ENCODE results near the gene DUS1L.
A peak's percentile ranks its signal among the peaks of the same experiment; 100 is the strongest.

Gene DUS1L

GRCh38 chr17:82023447-82024241 lies 42.0 kb downstream of the DUS1L start:
- no peak for DNase-seq (ENCODE audit: low read depth, low spot score)

DNA sequence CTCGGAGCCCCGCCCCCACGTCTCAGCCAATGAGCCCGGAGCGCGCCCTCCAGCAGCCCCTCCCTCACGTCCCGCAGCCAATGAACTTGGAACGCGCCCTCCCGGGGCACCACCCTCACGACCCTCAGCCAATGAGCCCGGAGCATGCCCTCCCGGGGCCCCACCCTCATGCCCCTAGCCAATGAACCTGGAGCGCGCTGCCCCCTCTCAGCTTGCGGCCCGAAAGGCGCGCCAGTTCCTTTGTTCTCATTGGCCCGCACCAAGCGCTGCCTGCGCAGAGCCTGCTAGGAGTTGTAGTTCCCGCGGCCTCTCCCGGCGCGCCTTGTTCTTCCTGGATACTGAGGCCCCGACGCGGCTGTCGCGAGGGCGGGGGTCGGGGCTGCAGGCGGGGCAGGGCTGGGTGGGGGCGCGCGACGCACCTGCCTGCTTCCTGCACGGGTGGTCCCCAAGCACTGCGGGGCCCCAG lies 42.6 kb downstream of the DUS1L start, which contains the start of gene LRRC45:
TSS of gene LRRC45 (plus strand) at position 325 of the 466 bp plus-strand sequence. CDS start 339 bp downstream, outside the sequence.
- DNase-seq (ENCODE audit: low read depth, low spot score), result peak; percentile 100

- DNase-seq (ENCODE audit: low read depth, low spot score), result no peak
These were observed 43.2 kb downstream of the DUS1L start, which contains the start of gene CENPX for GRCh38 chr17:82022310-82022980. TSS of gene CENPX (minus strand) at chr17:82022878. CDS start at chr17:82022861, 17 bp downstream.

GRCh38 chr17:82021900-82022309 lies 43.7 kb downstream of the DUS1L start:
- no peak for DNase-seq (ENCODE audit: low read depth, low spot score)

DNA sequence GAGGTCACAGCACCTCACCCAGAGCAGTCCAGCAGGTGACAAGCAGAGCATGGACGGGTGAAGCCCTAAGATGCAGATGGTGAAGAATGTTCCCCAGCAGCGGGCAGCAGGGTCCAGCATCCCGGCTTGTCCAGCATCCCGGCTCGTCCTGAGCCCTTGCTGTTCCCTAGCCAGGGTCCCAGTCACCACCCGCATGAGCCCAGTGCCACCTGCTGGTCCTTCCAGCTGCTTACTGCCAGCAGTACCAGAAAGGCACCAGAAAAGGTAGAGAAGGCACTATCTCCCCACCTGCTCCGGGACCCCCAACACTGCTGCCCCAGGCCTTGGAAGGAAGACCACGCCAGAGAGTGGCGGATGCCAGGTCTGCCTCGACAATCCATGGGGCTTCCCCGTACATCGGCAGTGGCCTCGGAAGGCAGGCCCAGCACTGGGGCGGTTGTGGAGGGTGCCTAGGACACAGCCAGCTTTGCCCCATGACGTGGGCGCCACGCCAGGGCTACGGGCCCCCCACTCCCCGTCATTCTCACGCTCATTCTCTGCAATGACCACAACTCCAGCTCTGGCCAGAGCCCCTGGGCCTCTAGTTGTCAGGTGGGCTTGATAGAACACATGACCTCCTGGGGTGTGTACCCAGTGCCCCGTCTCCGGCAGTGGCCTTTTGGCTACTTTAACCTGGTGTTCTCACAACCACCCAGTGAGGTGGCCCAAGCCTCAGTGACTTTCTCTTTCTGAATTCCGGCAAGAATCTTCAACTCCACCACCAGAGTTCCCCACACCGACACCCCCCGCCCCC lies 44.3 kb downstream of the DUS1L start:
- no peak for DNase-seq (ENCODE audit: low read depth, low spot score)

GRCh38 chr17:82020572-82021106 lies 45.0 kb downstream of the DUS1L start:
- DNase-seq (ENCODE audit: low read depth, low spot score), result no peak

GRCh38 chr17:82019690-82020571 lies 45.7 kb downstream of the DUS1L start:
- DNase-seq (ENCODE audit: low read depth, low spot score), result no peak

DNA sequence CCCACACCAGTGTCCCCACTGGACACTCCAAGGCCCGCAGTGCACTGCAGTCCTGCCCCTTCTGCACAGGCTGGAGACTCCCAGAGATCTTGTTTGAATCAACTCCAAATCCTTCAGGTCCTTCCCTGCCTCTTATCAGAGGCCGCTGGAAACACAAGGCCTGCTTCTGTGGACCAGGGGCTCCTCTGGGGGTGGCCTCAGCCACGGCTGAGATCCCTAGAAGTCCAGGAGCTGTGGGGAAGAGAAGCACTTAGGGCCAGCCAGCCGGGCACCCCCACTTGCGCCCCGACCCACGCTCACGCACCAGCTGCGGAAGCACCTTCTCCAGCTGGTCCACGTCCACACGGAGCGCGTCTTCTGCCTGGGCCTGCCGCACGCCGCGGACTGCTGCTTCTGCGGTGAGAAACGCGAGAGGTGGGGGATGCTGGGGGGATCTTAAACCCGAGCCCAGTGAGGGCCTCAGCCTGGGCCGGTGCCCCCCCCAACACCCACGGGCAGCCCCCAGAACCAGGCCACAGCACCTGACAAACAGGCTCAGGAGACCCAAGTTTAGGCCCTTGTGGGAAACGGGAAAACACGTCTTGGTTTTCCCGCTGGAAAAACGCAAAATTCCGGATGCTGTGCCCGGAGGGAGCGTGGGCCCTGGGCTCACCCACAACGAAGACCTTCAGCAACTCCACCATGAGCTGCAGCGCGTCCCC lies 46.5 kb downstream of the DUS1L start:
- DNase-seq (ENCODE audit: low read depth, low spot score), result no peak

DNA sequence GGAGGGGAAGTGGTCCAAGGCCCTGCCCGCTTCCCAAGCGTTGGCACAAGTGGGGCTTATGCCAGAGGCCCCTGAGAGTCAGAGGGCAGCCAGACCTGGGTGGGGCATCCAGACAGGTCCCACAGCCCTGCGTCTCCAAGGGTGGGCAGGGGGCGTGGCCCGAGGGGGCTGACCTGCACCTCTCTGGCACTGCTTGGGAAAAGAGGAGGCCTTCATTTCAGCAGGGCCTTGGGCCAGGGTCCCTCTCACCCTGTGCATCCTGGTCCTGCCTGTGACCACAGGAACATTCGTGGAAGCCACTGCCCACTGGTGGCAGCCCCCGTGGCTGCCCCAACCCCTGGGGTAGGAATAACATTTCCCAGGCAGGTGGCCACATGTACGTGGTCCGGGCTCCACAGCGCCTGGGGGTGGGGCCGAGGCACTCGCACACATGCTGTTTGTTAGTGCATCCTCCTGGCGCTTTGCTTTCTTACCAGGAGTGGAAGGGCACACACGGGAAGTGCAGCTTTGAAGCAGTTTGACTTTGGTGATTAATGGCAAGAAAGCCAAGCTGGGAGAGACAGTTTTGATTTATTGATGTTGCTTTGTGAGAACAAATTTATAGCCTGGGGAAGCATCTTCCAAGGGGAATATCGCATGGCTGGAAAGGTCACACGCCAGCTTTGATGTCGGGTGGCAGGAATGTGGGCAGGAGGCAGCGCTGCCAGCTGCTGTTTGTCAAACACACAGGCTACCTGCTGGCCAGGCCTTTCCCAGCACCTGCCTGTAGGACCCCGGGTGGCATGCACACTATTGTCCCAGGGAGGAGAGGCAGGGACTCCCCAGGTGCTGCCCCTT lies 47.2 kb downstream of the DUS1L start:
- no peak for DNase-seq (ENCODE audit: low read depth, low spot score)

DNA sequence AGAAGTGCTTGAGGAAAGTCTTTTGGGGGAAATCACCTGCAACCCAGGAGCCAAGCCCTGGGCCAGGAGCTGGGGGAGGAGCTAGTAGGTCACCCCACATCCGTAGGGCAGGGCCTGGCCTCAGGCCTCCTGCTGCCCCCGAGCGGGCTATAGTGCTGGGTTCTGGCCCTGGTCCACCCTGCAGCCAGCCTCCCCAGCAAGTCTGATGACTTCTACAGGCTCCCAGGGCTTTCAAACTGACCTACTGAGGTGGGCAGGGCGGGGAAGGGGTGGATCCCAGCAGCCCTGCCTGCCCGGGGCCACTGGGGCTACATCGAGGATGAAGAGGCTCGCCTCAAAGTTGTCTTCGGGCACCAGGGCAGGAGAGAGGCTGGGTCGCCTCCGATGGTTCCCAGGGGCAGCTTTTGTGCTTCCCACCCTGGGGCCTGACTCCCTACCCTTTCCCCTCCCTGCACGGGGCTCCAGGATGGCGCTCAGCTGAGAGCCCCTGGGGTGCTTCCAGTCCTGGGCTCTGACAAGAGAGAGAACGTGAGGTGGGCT lies 47.9 kb downstream of the DUS1L start:
- no peak for DNase-seq (ENCODE audit: low read depth, low spot score)

DNA sequence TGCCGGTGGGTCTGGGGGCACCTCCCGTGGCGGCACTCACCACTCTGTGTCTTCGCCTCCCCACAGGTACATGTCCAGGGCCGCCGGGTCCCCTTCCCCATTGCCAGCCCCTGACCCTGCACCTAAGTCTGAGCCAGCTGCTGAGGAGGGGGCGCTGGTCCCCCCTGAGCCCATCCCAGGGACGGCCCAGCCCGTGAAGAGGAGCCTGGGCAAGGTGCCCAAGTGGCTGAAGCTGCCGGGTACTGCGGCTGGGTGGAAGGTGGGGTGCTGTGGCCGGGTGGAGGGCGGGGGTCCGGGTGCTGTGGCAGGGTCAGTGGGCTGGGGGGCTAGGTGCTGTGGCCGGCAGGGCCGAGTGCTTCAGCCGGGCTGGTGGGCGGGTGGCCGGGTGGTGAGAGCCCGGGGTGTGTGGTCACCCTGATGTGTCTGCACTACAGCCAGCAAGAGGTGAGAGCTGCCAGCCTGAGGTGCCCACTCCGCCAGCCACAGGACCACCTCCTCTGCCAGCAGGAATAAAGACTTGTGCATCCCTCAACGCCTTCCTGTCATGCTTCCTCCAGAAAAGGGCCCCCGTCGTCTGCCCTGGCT lies 48.6 kb downstream of the DUS1L start:
- no peak for DNase-seq (ENCODE audit: low read depth, low spot score)

DNA sequence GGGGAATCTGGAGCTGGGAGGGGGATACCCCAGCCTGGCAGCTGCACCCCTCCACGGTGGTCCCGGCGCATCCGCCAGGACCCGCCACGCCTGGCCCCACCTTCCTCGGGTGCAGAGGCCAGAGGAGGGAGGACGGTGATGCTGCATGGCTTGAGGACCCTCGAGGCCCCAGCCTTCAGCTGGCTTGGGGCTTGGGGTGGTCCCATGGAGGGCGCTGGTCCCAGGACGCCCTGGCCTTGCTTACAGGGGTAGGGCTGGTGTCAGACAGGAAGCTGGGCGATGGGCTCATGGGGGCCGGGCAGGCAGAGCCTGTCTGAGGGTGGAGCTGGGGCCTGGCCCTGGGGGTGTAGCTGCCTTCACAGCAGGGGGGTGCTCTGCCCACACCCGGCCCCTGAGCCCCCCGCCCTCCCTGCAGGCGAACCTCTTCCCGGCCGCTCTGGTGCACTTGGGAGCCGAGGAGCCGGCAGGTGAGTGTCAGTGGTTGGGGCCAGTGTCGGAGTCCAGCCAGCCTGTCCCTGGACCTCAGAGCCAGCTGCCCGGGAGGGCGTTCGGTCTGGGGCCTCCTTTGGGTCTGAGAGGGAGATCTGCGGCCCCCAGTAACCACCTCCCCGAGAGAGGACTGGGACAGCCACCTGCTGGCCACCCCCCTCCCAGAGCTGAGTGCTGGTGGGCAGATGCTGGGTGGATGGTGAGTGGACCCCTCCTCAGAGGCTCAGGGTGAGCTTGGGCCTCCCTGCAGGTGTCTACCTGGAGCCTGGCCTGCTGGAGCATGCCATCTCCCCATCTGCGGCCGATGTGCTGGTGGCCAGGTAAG lies 49.3 kb downstream of the DUS1L start:
- no peak for DNase-seq (ENCODE audit: low read depth, low spot score)

GRCh38 chr17:82015311-82015971 lies 50.2 kb downstream of the DUS1L start:
- DNase-seq (ENCODE audit: low read depth, low spot score), result no peak

GRCh38 chr17:82014971-82015310 lies 50.7 kb downstream of the DUS1L start:
- DNase-seq (ENCODE audit: low read depth, low spot score), result no peak

DNA sequence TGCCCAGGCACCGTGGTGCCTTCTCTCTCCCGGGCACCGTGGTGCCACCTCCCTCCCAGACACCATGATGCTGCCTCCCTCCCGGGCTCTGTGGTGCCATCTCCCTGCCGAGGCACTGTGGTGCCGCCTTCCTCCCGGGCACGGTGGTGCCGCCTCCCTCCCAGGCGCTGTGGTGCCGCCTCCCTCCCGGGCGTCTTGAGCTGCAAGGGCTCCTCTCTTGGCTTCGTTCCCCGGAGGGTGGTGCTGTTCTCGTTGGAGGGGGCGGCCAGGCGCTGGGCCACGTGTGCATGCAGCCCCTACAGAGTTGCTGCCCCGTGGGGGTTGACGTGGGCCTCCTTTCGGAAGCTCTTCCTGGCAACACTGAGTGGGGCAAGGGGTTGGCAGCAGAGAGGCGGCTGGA lies 51.2 kb downstream of the DUS1L start:
- DNase-seq (ENCODE audit: low read depth, low spot score), result no peak

GRCh38 chr17:82013772-82014321 lies 51.8 kb downstream of the DUS1L start:
- no peak for DNase-seq (ENCODE audit: low read depth, low spot score)

GRCh38 chr17:82013341-82013740 lies 52.3 kb downstream of the DUS1L start:
- DNase-seq (ENCODE audit: low read depth, low spot score), result no peak
